Limb (tissue), 2 donors: Measurements from ENCODE around the gene ZBTB16.

ENCODE experiments used
- DNase-seq, 2 donors: peaks; one replicate each; pipeline ENCODE4 v3.0.0-alpha.2; 2016; ENCODE audit errors: extremely low spot score in 2 of 2

Gene ZBTB16

DNA sequence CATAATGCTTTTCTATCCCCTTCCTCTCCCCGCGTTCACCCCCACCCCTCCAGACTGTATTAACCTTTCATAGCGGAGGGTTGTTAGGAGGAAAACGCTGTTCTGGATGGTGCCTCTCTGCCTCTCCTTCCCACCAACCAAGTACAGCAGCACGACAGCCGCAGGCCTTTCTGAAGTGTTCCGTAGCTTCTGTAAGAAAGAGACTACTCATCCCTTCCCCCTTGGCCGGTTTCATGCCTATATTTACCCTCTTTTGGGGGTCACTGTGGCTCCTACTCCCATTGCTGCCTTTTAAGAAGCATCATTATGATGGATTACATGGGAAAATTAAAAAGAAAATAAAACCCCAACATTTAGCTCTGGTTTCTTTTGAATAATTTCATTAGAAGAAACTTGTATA lies 46.5 kb downstream of the ZBTB16 start:
- no peak for DNase-seq

DNA sequence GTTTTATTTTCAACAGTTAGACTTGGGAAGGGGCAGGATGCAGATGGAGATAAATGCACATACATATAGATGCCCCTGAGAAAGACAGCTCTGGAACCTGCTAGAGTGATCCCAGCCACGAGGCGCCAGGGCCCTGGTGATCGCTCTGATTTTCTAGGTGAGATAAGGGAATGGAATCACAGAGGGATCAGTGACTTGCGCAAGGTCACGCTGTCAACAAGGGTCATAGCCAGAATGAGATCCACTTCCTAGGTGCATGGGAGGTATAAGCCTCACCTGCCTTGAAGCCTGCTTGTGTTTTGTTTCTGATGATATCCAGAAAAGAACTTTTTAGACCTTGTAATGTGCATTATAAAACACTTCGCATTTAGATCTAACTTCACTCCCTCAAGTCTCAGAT lies 47.5 kb downstream of the ZBTB16 start:
- DNase-seq: no peak

DNA sequence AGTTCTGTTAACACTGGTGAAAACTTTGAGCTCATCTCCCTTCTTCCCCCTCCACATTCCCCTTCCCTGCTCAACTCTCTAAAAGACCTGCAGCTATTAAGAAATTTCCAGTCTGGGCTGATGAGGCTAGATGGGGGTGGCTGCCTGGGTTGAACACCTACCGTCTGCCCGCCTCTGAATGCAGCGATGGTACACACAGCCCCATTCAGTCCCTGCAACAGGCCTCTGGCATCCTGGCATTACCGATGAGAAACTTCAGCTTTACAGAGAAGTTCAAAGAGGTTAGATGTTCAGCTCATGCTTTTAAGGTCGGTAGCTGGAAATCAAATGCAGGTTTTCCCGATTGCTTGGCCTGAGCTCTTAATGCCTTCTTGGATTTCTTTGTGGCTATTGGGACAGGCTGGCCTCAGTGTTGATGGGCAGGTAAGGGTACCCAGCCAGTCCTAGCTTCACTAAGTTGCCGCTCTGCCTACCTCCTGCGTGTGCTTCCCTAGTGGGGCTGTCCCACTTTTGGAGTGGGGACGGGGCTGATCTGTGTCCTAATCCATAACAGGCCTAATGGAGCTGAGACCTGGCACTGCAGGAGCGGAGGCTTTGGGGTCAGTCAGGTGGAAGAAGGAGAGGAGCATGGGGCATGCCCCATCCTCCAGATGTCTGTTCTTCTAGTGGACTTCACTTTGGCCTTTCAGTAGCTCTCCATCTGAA lies 49.1 kb downstream of the ZBTB16 start:
- no peak for DNase-seq

DNA sequence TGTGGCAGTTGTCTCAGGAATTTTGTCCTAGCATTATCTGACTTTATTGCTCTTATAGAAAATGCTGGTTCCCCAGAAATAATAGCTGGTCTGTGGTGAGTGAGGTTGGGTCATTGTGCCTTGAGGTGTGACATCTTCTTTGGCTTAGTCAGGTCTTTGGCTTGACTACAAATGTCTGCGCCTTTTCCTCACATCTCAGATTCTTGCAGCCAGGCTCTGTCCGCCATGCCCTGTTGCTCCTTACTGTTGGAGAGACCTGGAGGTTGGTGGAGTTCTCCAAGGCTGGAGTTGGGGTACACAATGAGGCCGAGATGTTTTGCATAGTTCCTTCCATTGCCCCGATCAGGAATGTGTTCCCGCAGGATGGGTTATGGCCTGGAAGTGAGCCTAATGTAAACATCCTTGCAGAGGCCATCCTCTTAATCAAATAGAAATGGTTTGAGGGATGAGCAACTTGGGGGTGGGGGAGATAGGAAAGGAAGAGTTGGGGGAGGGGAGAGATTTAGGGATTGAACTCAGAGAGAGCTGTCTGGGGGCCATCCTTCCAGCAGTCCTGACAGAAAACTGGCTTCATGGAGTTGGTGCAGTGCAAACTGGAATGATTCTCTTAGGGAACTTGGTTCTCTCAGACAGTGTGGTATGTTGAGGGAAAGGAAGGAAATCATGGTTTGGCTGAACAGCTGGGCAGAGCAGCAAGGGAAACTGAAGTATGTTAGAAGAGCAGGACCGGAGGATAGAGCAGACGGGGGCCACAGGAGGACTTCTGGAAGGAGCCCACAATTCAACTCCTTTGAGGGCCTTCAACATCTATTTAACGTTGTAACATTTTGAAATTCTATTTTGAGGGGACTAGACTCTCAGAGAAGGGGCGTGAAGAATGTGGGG lies 49.9 kb downstream of the ZBTB16 start:
- no peak for DNase-seq

DNA sequence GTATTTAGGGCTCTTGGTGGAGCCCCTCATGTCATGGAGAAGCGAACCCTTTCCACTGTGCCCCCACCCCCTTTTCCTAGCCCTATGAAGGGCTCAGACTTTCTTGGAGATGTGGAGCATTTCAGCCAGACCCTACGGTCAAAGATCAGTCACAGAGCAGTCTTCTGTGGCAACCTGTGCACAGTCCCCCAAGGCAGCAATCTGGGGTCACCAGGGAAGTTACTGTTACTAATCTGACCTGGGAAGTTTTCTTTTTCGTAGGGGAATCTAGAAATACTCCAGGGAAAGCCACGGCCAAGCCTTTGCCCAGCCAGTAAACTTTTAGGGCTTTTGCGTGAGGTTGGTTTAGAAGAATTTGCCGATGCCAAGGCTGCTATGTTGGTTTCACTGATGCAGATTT lies 50.6 kb downstream of the ZBTB16 start:
- DNase-seq: no peak

DNA sequence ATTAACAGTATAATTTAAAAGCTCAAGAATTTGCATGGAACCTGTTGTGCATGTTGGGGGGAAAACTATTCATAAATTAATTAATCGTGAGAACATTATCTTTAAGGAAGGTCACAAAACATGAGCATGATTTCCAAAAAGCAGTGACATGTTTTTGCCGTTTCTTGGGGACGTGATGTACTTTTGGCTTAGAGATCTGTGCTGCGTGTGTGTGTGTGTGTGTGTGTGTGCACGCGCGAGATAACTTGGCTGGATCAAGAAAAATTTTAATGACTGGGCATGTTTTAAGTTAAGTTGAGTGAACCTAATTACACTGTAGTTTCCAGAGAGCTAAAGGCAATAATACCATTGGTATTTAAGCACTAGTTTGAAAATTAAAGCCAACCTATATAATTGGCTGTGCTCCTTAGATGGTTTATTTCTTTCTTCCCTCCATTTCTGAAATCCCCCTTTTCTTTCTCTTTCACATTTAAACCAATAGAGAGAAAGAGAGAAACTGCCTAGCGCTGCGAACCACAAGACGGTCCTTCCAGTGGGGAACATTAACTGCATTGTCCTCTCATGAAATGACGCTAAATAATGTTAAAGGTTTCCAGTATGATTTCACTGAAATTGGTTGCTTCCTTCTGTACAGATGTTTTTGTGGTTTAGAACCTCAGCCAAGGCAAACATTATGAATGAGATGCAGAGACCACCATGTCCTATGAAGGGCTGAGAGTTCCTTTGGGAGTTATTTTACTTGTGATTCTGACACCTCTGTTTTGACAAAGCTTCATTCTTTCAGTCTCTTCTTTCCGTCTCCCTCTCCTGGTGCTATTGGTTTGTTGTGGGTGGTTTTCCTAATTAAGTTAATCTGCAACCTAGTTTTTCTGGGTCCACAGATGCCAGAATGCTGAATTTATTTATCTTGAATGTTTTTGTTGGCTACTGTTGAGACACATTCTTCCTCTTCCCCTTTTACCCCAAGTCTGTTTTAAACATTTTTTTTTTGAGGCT lies 51.7 kb downstream of the ZBTB16 start:
- DNase-seq: peak in 1 of 2 donors; percentile 34

DNA sequence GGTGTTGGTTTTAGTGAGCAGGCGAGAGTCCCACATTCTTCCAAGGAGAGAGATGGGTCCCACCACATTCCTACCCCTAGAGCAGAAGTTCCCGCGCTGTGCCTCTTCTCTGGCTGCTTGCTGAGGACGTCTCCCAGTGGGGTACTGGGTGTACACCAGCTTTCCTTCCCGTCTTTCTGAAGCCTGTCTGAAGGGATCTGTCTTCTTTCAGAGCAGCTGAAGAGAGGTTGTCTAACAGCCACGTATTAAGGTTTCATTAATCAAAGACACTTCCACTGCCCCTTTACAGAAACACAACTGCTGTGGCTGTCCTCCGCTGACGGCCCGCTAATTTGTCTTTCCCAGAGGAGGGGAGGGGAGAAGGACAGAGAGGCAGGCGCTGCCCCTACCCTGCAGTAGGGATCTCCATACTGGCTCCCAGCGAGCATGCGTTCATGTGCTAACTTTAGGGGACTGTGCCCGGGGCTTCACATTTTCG lies 56.0 kb downstream of the ZBTB16 start:
- no peak for DNase-seq

DNA sequence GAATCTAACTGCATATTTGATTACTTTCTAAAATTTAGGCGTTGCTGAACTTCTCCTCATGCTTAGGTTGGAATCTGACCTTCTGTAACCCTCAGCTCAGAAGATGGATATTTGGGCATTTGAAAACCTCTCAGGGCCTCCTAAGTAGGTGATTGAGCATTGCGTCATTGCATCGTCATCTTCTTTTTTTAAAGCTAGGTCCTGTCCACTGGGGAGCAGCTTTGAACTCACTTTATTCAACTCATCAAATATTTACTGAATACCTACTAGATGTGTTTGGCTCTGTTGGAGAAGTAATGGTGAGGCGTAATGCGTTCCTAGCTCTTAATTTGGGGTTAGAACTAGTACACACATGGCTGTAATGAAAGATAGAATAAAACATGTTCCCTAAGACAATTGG lies 56.8 kb downstream of the ZBTB16 start:
- DNase-seq: no peak

DNA sequence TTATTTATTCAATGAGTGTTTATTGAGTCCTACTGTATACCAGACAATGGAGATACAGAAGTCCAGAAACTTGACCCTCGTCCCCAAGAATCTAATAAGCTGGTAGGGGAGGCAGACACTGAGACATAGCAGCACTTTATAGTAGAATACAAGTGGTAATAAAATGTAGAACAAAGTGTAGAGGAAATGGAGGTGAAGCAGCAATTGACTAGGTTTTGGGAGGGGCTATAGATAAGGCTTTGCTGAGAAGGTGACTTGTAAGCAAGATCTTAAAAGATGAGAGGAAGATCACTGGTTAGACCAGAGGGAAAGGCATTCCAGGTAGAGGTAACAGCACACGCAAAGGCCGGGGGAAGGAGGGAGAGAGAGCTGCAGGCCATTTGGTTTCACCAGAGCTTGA lies 57.3 kb downstream of the ZBTB16 start:
- no peak for DNase-seq

DNA sequence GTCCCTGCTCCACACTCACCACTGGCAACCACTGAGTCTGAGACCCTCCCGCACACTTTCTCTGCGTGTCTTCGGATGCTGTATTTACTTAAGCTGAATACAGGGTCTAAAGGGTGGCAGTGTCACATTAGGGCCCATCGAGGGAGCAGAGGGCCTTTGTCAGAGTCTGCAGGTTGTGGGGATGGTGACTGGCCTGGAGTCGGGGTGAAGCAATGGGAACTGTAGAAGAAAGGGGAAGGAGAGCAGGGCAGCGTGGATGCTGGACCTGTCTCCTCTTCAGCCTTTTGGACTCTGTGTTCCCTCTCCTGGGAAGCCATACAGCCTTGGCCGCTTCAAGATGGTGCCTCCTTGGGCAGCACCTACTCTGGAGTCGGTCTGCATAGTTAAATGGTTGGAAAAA lies 61.1 kb downstream of the ZBTB16 start:
- no peak for DNase-seq

DNA sequence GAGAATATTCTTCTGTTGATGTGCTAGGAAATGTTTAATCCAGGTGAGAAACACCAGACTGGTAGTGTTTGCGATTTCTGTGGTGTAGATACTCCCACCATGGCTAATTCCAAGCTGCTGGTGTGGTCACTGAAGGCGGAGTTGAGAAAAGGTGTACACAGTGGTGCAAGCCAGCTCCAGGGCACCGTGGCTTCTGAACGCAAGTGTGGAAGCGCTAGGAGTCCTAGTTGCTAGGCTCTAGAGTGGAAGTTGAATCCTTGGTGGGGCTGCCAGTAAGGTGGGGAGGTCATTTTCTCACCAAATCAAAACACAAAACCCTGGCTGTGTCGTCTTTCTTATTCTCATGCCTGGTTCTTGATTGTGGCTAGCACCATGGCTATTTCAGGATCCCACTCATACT lies 61.6 kb downstream of the ZBTB16 start:
- DNase-seq: no peak

DNA sequence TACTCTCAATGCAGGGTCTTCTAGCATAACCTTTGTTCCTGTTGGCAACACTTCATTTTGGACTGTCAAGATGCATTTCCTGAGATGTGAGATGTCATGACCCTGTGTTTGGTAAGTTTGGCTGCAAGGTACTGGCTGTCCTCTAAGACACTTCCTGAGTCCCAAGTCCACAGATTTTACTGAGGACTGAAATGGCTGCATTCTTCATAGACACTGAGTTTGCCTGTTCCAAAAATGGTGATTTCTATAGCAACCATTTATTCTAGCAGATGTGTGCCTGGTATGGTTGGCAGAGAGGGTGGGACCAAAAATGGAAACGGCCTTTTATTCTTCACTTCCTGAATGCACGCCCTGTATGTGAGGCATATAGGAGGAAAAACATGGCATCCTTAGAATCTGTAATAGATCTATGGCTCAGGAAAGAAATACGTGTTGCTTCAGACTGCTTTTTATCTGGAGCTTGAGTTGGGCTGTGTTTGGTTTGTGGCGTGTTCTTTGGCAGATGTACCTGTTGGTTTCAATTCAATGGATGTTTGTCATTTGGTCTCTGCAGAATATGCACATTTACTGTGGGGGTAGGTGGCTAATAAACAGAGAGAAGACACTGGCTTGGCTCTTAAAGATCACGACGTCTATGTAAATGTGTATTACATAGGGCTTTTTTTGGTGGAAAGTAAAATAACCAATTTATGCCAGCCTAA lies 62.4 kb downstream of the ZBTB16 start:
- no peak for DNase-seq

DNA sequence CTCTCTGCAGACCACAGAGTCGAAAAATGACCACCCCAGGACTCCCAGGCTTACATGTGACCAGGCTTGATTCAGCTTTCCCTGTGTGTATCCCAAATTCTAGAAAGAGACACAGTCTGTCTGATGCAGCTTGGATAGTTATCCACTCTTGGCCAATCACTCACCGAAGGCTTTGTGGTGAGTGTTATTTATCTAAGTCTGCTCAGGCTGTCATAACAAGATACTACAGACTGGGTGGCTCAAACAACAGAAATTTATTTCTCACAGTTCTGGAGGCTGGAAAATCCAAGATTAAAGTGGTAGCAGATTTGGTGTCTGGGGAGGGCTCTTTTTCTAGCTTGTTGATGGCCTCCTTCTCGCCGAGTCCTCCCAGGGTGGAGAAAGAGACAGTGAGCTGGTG lies 63.2 kb downstream of the ZBTB16 start:
- DNase-seq: no peak

DNA sequence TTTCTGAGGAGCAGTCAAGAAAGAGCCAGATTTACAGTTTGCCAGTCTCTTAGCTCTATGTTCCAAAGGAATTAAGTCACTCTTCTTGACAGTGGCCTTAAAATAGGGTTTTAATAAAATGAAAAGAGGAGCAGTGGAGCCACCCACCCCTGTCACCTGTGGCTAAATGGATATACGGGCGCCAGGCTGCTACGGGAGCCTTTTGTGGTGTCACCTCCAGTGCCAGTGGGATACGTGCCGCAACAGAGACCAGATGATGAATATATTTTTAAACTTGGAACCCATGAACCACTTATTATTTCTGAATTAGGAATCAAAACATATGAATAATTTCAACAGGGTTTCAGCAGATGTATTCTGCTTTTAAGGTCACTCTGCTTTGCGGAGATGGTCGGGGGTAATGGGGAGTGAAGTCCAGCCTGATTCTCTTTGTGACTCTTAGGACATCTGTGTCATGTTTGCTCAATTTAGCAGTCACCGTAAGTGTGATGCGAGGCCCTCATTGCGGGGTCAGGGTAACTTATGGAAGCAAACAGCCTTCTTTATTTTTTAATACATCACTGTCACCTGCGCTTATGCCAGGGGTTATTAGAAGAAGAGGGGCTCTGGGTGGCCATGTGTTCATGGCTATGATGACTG lies 64.3 kb downstream of the ZBTB16 start:
- DNase-seq: no peak

DNA sequence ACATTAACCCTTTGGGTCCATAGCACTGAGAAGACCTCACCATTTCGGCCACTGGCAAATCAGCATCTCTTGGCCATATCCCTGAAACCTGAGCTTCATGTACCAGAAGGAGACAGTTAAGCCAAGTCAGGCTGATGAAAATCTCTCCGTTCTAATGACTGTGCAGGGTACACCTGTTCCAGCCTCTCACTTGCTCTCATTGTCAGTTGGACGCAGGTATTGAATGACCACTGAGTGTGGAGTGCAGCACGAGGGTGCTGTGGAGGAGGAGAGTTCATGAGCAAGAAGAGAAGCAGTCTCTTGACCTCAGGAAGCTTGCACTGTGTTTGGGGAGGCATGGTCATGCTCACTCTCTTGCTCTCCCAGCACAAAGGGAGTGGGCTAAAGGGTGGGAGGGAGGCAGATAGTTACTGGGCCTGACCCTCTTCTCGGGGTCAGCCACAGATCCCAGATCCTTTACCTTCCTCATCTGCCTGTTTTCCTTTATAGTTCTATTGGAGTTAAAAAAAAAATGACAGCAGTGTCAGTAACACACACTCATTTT lies 65.2 kb downstream of the ZBTB16 start:
- DNase-seq: no peak

DNA sequence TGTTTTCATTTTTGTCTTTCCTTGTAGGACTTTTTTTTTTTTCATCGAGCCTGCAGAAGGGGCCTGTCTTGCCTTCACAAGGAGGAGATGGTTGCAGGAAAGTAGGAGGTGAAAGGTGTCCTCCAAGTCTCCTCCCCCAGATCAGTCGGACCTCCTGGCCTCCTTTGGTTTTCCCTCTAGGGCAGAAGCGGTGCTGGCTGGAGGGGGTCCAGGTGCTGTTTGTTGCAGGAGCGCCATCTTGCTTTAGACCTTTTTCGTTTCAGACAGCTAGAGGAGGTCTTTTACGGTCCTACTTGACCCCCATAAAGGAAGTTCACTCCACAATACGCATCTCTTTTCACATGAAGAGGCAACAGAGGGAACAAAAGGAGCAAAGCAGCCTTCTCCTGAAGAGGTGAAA lies 66.0 kb downstream of the ZBTB16 start:
- DNase-seq: no peak

DNA sequence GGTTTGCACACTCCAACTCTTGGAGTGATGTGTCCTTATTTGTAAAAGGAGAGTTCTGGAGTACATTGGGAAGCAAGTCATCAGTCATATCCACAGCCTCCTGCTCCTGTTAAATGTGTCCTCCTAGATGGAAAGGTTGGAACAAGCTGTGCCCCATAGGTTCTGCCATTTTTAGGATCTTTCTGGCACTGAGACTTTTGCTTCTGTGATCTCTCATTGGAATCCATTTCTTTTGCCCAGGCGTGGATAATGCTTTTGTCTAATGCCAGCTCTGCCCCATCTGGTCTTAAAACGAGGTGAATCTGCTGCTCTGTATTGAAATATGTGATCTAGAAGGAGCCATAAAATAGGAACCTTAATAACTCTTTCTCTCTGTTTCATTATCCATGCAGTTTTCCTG lies 66.4 kb downstream of the ZBTB16 start:
- DNase-seq: no peak

DNA sequence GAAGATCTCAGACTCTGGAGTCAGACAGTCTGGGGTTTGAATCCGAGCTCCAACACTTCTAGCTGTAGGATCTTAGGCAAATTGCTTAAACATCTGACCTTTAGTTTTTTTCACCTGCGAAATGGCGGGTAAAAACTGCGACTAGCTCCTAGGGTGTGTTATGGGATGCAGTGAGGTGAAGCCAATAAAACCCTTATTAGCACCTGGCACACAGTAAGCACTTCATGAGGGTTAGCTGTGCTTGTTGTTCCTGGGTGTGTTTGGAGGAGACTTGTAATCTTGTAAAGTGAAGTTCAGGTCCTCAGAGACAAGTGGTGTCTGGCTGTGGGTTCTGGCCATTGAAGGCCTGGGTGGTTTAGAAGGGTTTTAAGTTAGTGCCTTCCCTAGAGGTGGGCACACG lies 68.9 kb downstream of the ZBTB16 start:
- DNase-seq: no peak

DNA sequence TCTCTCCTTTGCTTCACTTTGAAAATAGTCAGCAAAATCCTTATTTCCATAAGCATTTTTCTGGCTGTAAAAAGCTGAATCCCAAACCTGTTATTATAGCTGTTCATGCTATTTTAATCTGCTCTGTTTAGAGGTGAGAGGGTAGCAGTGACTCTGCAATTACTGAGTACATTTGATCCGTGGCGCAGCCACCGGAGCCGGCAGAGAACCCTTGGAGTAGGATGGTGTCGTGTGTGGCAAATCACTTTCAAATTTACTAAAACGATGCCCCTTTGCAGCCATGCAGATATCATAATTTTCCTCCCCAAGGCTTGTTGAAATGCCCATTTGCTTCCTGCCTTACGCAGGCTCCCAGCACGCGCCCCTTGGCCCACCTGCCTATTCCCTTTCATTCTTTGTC lies 69.6 kb downstream of the ZBTB16 start:
- no peak for DNase-seq

DNA sequence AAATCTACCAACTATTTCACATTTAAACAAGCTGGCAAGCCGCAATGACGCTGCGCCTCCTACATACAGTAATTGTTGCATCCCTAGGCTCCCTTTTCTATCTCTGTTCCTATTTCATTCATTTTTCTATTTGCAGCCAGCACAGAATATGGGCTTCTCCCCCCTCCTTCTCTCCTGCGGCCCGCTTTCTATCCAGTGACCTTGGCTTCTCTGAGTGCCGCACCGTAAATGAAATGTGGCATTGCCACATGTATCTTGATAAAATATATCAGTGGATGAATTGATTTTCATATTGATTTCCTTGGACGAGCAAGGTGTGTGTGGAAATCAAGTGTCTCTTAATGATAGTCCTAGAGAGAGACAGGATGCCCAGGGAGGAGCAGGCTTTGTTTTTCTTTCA lies 70.2 kb downstream of the ZBTB16 start:
- DNase-seq: no peak
